Measurements from ENCODE around the gene MYO1D.

Gene MYO1D

GRCh38 chr17:32846143-32846542 lies 30.8 kb downstream of the MYO1D start:
- H2AFZ ChIP-seq (ENCODE audit: low read depth) = no peak overlapping the region
- no peak overlapping the region for H3K9ac ChIP-seq
- H3K36me3 ChIP-seq (ENCODE audit: insufficient read depth) = no peaks in the 10 kb centered on the region
- peaks cover 8% of the 10 kb centered on the region for H3K4me1 ChIP-seq (ENCODE audit: low read depth, poor library complexity, severe bottlenecking)
- H3K4me3 ChIP-seq (IDR thresholded peaks at IDR 0.05; ENCODE audit: insufficient read depth, low read depth, low read length) = no peak overlapping the region
- TF ChIP-seq CTCF (conservative IDR thresholded peaks at IDR 0.05; ENCODE audit: low read depth, low read length) = no peak
- H3K27me3 ChIP-seq (ENCODE audit: insufficient read depth, low read depth) = no peaks in the 10 kb centered on the region
- H3K27ac ChIP-seq = no peak overlapping the region
- no peaks in the 10 kb centered on the region for H3K79me2 ChIP-seq (ENCODE audit: insufficient read depth, low read depth)
- no peak overlapping the region for H3K4me2 ChIP-seq
- H4K20me1 ChIP-seq (ENCODE audit: insufficient read depth) = no peaks in the 10 kb centered on the region

GRCh38 chr17:32840241-32840640 lies 36.7 kb downstream of the MYO1D start:
- peaks cover 8% of the 10 kb centered on the region for H3K4me1 ChIP-seq (ENCODE audit: low read depth, poor library complexity, severe bottlenecking)
- no peaks in the 10 kb centered on the region for H4K20me1 ChIP-seq (ENCODE audit: insufficient read depth)
- TF ChIP-seq CTCF (conservative IDR thresholded peaks at IDR 0.05; ENCODE audit: low read depth, low read length) = no peak
- H3K36me3 ChIP-seq (ENCODE audit: insufficient read depth) = no peaks in the 10 kb centered on the region
- H3K9ac ChIP-seq = no peak overlapping the region
- H3K4me3 ChIP-seq (IDR thresholded peaks at IDR 0.05; ENCODE audit: insufficient read depth, low read depth, low read length) = no peak overlapping the region
- no peaks in the 10 kb centered on the region for H3K27me3 ChIP-seq (ENCODE audit: insufficient read depth, low read depth)
- H3K4me2 ChIP-seq = no peak overlapping the region
- no peak overlapping the region for H3K27ac ChIP-seq
- H3K79me2 ChIP-seq (ENCODE audit: insufficient read depth, low read depth) = no peaks in the 10 kb centered on the region
- no peak overlapping the region for H2AFZ ChIP-seq (ENCODE audit: low read depth)

GRCh38 chr17:32836527-32836926 lies 40.4 kb downstream of the MYO1D start:
- H3K27ac ChIP-seq = no peak overlapping the region
- TF ChIP-seq CTCF (conservative IDR thresholded peaks at IDR 0.05; ENCODE audit: low read depth, low read length) = no peak
- no peaks in the 10 kb centered on the region for H4K20me1 ChIP-seq (ENCODE audit: insufficient read depth)
- H2AFZ ChIP-seq (ENCODE audit: low read depth) = no peak overlapping the region
- no peaks in the 10 kb centered on the region for H3K27me3 ChIP-seq (ENCODE audit: insufficient read depth, low read depth)
- no peak overlapping the region for H3K9ac ChIP-seq
- H3K4me2 ChIP-seq = no peak overlapping the region
- H3K79me2 ChIP-seq (ENCODE audit: insufficient read depth, low read depth) = no peaks in the 10 kb centered on the region
- peaks cover 16% of the 10 kb centered on the region for H3K4me1 ChIP-seq (ENCODE audit: low read depth, poor library complexity, severe bottlenecking)
- no peak overlapping the region for H3K4me3 ChIP-seq (IDR thresholded peaks at IDR 0.05; ENCODE audit: insufficient read depth, low read depth, low read length)
- H3K36me3 ChIP-seq (ENCODE audit: insufficient read depth) = no peaks in the 10 kb centered on the region

- H3K4me1 ChIP-seq (ENCODE audit: low read depth, poor library complexity, severe bottlenecking) = peaks cover 27% of the 10 kb centered on the region
- no peak overlapping the region for H3K4me3 ChIP-seq (IDR thresholded peaks at IDR 0.05; ENCODE audit: insufficient read depth, low read depth, low read length)
- H3K36me3 ChIP-seq (ENCODE audit: insufficient read depth) = no peaks in the 10 kb centered on the region
- no peak overlapping the region for H2AFZ ChIP-seq (ENCODE audit: low read depth)
- no peaks in the 10 kb centered on the region for H3K27me3 ChIP-seq (ENCODE audit: insufficient read depth, low read depth)
- H3K4me2 ChIP-seq = no peak overlapping the region
- H3K9ac ChIP-seq = no peak overlapping the region
- no peak overlapping the region for H3K27ac ChIP-seq
- 0 out of 2 replicates have a peak, but pooled peaks cover 5% of the 10 kb centered on the region for H3K79me2 ChIP-seq (ENCODE audit: insufficient read depth, low read depth)
- H4K20me1 ChIP-seq (ENCODE audit: insufficient read depth) = no peaks in the 10 kb centered on the region
- no peak for TF ChIP-seq CTCF (conservative IDR thresholded peaks at IDR 0.05; ENCODE audit: low read depth, low read length)
Measured at GRCh38 chr17:32835291-32835761, 41.6 kb downstream of the MYO1D start.
